Measurements from ENCODE around the gene RSAD2. TPM values are rescaled to one million over a fixed set of nuclear protein-coding genes. Genes with fewer than 3 reads are reported as not detected.

Gene RSAD2
- total and polyA plus RNA-seq, 2 donors (not counting 3 experiments of a cell fraction or from before 2014, with no cell fraction given) = 0.03 to 0.18 TPM

DNA sequence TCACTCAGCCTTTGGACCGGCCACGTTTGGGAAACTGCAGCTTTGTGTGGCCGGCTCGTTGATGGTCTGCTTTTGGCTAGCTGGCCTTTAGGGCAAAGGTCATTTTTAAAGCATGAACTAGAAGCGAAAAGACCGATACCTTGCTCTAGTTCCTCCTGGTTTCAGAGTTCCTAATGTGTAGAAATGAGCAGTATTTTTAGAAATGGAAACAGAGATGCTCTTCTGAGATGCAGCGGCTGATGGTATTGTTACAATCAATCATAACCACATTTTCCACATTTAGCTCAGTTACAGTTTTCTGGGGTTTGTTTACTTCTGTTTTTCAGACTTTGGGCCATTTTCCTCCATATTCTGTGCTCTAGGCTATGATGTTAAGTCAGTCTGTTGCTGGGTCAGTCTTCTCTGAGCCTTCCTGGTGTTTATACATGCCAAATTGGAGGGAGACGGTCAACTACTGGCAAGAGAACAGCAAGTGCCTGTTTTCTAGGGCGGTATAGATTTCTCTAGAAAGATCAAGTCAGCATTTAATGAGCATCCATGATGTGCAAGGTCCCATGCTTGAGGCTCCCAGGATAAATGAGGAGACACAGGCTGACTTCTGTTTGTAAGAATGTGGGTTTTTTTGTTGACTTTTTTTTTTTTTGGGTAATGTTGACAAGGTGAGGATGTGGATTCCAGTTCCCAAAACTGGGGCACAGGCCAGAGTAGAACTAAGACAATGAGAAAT lies 67.7 kb downstream of the RSAD2 start:
- Histone ChIP-seq H3K27ac (ENCODE audit: insufficient read depth, low read depth, low read length) (no peak overlapping the region), H3K79me2 (ENCODE audit: control insufficient read depth, insufficient read depth, low read length) (no peaks in the 10 kb centered on the region), H3K27me3 (ENCODE audit: control insufficient read depth in 2 of 2, insufficient read depth in 2 of 2, low read length in 2 of 2) (no peaks in the 10 kb centered on the region), H4K20me1 (replicated peaks; ENCODE audit: control insufficient read depth, extremely low read depth, insufficient read depth, low read length) (no peaks in the 10 kb centered on the region), H3K4me2 (ENCODE audit: insufficient read depth, low read length) (no peak overlapping the region), H2AFZ (ENCODE audit: low read depth, low read length) (no peak overlapping the region), H3K9ac (replicated peaks; ENCODE audit: extremely low read depth, insufficient read depth, low read length) (no peak overlapping the region), H3K36me3 (ENCODE audit: control insufficient read depth in 2 of 2, extremely low read depth in 1 of 2, insufficient read depth in 2 of 2, low read length in 2 of 2) (no peaks in the 10 kb centered on the region), H3K4me3 (replicated peaks in 1 of 3; ENCODE audit: insufficient read depth in 1 of 3, low read depth in 1 of 3, low read length in 3 of 3) (no peak overlapping the region), H3K9me3 (replicated peaks; ENCODE audit: control insufficient read depth, insufficient read depth, low read length) (no peaks in the 10 kb centered on the region), H3K9me1 (replicated peaks; ENCODE audit: control insufficient read depth, extremely low read depth, insufficient read depth, low read length) (no peaks in the 10 kb centered on the region), H3K4me1 (ENCODE audit: control insufficient read depth, extremely low read depth, insufficient read depth, low read length) (peaks cover 3% of the 10 kb centered on the region)
- DNase-seq (ENCODE audit: low read depth, low spot score) (no peak), FAIRE-seq (no peak)
- CTCF ChIA-PET = interaction anchor here (1.6 kb wide), 1 partner anchor 11 kb away, joined by 3 read pairs; no protein-coding TSS in a partner anchor
- intact Hi-C loops (cut with micrococcal nuclease) = no loop called here
- dilution Hi-C loops (cut with MboI; ENCODE audit: extremely low pct_ligation_motif_present, low sequenced_read_pairs) = no loop called here
- POLR2A ChIA-PET = no interaction called here
- TF ChIP-seq, protein P1, sequence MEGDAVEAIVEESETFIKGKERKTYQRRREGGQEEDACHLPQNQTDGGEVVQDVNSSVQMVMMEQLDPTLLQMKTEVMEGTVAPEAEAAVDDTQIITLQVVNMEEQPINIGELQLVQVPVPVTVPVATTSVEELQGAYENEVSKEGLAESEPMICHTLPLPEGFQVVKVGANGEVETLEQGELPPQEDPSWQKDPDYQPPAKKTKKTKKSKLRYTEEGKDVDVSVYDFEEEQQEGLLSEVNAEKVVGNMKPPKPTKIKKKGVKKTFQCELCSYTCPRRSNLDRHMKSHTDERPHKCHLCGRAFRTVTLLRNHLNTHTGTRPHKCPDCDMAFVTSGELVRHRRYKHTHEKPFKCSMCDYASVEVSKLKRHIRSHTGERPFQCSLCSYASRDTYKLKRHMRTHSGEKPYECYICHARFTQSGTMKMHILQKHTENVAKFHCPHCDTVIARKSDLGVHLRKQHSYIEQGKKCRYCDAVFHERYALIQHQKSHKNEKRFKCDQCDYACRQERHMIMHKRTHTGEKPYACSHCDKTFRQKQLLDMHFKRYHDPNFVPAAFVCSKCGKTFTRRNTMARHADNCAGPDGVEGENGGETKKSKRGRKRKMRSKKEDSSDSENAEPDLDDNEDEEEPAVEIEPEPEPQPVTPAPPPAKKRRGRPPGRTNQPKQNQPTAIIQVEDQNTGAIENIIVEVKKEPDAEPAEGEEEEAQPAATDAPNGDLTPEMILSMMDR (IDR thresholded peaks at IDR 0.05; ENCODE audit: extremely low read depth in 1 of 2, insufficient read depth in 1 of 2, low read depth in 1 of 2, low read length in 2 of 2) = no peak
- TF ChIP-seq EZH2 (IDR thresholded peaks at IDR 0.05; ENCODE audit: borderline replicate concordance, low read depth, low read length, severe bottlenecking) (no peak), POLR2AphosphoS5 (IDR thresholded peaks at IDR 0.05; ENCODE audit: insufficient read depth, low read depth, low read length) (no peak), JUN (IDR thresholded peaks at IDR 0.05; ENCODE audit: borderline replicate concordance, insufficient read depth, insufficient read length, low read depth) (no peak), MYC (IDR thresholded peaks at IDR 0.05; ENCODE audit: low read depth, low read length) (no peak), POLR2A (IDR thresholded peaks at IDR 0.05; ENCODE audit: low read depth, low read length) (no peak), FOS (IDR thresholded peaks at IDR 0.05; ENCODE audit: borderline replicate concordance, insufficient read depth, low read length) (no peak), GATA2 (IDR thresholded peaks at IDR 0.05; ENCODE audit: insufficient read depth, insufficient read length, low read depth, low read length) (no peak)
- TF ChIP-seq, protein P2, sequence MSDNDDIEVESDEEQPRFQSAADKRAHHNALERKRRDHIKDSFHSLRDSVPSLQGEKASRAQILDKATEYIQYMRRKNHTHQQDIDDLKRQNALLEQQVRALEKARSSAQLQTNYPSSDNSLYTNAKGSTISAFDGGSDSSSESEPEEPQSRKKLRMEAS (IDR thresholded peaks at IDR 0.05; ENCODE audit: insufficient read depth, insufficient read length) = no peak
- no TSS peak for BruUV-seq (replicated peaks)
